GM18526 (cell line): ENCODE results near the gene PGA3.

Experiments used
- POLR2A ChIP-seq: IDR thresholded peaks from 3 replicates; pipeline ENCODE4 v1.6.1; 2011; ENCODE audit not compliant: insufficient read length; ENCODE audit errors: extremely low read depth

Gene PGA3

GRCh38 chr11:61164606-61165424 lies 38.5 kb upstream of the PGA3 start:
- TF ChIP-seq POLR2A, result no peak

- TF ChIP-seq POLR2A, result no peak
Measured at GRCh38 chr11:61168042-61168688, 35.1 kb upstream of the PGA3 start.

- TF ChIP-seq POLR2A, result no peak
Measured at GRCh38 chr11:61168800-61169199, 34.5 kb upstream of the PGA3 start.

GRCh38 chr11:61170566-61170965 lies 32.7 kb upstream of the PGA3 start:
- no peak for TF ChIP-seq POLR2A

- no peak for TF ChIP-seq POLR2A
Measured at GRCh38 chr11:61171907-61172306, 31.4 kb upstream of the PGA3 start.

- TF ChIP-seq POLR2A, result no peak
Measured at GRCh38 chr11:61172356-61172755, 31.0 kb upstream of the PGA3 start.

- no peak for TF ChIP-seq POLR2A
Measured at GRCh38 chr11:61172888-61173287, 30.4 kb upstream of the PGA3 start.

GRCh38 chr11:61173456-61173855 lies 29.9 kb upstream of the PGA3 start:
- TF ChIP-seq POLR2A, result no peak

GRCh38 chr11:61174273-61174672 lies 29.0 kb upstream of the PGA3 start:
- no peak for TF ChIP-seq POLR2A

- no peak for TF ChIP-seq POLR2A
Measured at GRCh38 chr11:61174949-61175348, 28.4 kb upstream of the PGA3 start.

GRCh38 chr11:61176446-61176845 lies 26.9 kb upstream of the PGA3 start:
- no peak for TF ChIP-seq POLR2A

GRCh38 chr11:61181489-61181888 lies 21.8 kb upstream of the PGA3 start:
- no peak for TF ChIP-seq POLR2A

- TF ChIP-seq POLR2A, result no peak
Measured at GRCh38 chr11:61183645-61184044, 19.7 kb upstream of the PGA3 start.

- TF ChIP-seq POLR2A, result no peak
Measured at GRCh38 chr11:61186504-61186903, 16.8 kb upstream of the PGA3 start.

- no peak for TF ChIP-seq POLR2A
Measured at GRCh38 chr11:61187505-61188130, 15.7 kb upstream of the PGA3 start.

- TF ChIP-seq POLR2A, result no peak
Measured at GRCh38 chr11:61189933-61190332, 13.4 kb upstream of the PGA3 start.
